Measurements from ENCODE around the gene DNAH10.

- TF ChIP-seq CTCF (tag by site-specific recombination; IDR thresholded peaks at IDR 0.05) (no peak), ZNF146 (tag by site-specific recombination; IDR thresholded peaks at IDR 0.05) (no peak), KLF10 (tag by site-specific recombination; IDR thresholded peaks at IDR 0.05) (no peak)
These were observed 214.2 kb downstream of the DNAH10 start for GRCh38 chr12:123976227-123976826.
